GM23248 (cell line): Measurements from ENCODE around the gene GPT2. TPM values are rescaled to one million over a fixed set of nuclear protein-coding genes. Genes with fewer than 3 reads are reported as not detected.
"Not testable (repeated sequence)": the region's sequence is repeated elsewhere in the genome, so short reads cannot be mapped to it uniquely, and the experiment has no call there.

Experiments used
- DNase-seq: peaks from one replicate; pipeline ENCODE4 v3.0.0-alpha.2; 2015
- H2AFZ ChIP-seq: fragments of 200-600 bp; sonication (generic); 2 replicates; pipeline ENCODE4 v1.6.1; 2016; ENCODE audit warnings: antibody characterized with exemption
- H3F3A ChIP-seq: fragments of 200-600 bp; sonication (generic); 2 replicates; pipeline ENCODE4 v1.6.1; 2016; ENCODE audit warnings: mild to moderate bottlenecking, antibody characterized with exemption, mixed run types; ENCODE audit not compliant: insufficient read depth
- H3K27ac ChIP-seq: fragments of 200-600 bp; sonication (generic); 2 replicates; pipeline ENCODE4 v1.5.1; 2016; ENCODE audit warnings: mild to moderate bottlenecking
- H3K27me3 ChIP-seq: fragments of 200-600 bp; sonication (generic); replicated peaks from 2 replicates; pipeline ENCODE4 v1.6.1; 2016; ENCODE audit warnings: mild to moderate bottlenecking; ENCODE audit not compliant: insufficient read depth
- H3K36me3 ChIP-seq: fragments of 200-600 bp; sonication (generic); 2 replicates; pipeline ENCODE4 v1.6.1; 2016; ENCODE audit warnings: low read depth, mild to moderate bottlenecking
- H3K4me1 ChIP-seq: fragments of 200-600 bp; sonication (generic); 2 replicates; pipeline ENCODE4 v1.6.1; 2016; ENCODE audit warnings: mild to moderate bottlenecking; ENCODE audit not compliant: insufficient read depth
- H3K4me2 ChIP-seq: fragments of 200-600 bp; sonication (generic); one replicate; pipeline ENCODE4 v1.6.1; 2016; ENCODE audit warnings: mild to moderate bottlenecking; ENCODE audit not compliant: unreplicated experiment
- H3K4me3 ChIP-seq: fragments of 200-600 bp; sonication (generic); 2 replicates; pipeline ENCODE4 v1.5.1; 2016; ENCODE audit warnings: mild to moderate bottlenecking
- H3K79me2 ChIP-seq: fragments of 200-600 bp; sonication (generic); 2 replicates; pipeline ENCODE4 v1.6.1; 2016; ENCODE audit warnings: mild to moderate bottlenecking; ENCODE audit not compliant: insufficient read depth
- H3K9ac ChIP-seq: fragments of 200-600 bp; sonication (generic); 2 replicates; pipeline ENCODE4 v1.6.1; 2016; ENCODE audit warnings: mild to moderate bottlenecking
- H3K9me2 ChIP-seq: fragments of 200-600 bp; sonication (generic); 2 replicates; pipeline ENCODE4 v1.6.1; 2016; ENCODE audit warnings: mixed run types, mild to moderate bottlenecking, moderate library complexity; ENCODE audit not compliant: insufficient read depth
- H3K9me3 ChIP-seq: fragments of 200-600 bp; sonication (generic); one replicate; pipeline ENCODE4 v1.6.1; 2017; ENCODE audit warnings: low read depth
- H4K20me1 ChIP-seq: fragments of 200-600 bp; sonication (generic); 2 replicates; pipeline ENCODE4 v1.6.0; 2016; ENCODE audit not compliant: insufficient read depth
- EZH2 ChIP-seq: fragments of 200-600 bp; sonication (generic); IDR thresholded peaks from 2 replicates; pipeline ENCODE4 v1.6.1; 2018; ENCODE audit warnings: antibody characterized with exemption, mild to moderate bottlenecking; ENCODE audit not compliant: insufficient read depth, poor library complexity, severe bottlenecking
- EZH2phosphoT487 ChIP-seq: fragments of 200-600 bp; sonication (generic); IDR thresholded peaks from 2 replicates; pipeline ENCODE4 v1.6.1; 2018; ENCODE audit warnings: antibody characterized with exemption, moderate library complexity, mild to moderate bottlenecking, low read depth; ENCODE audit not compliant: insufficient read depth
- WGBS, 2 experiments: methylation state at CpG; one replicate each; pipeline ENCODE4 v1.1.6; 2015 to 2017; ENCODE audit warnings: low lambda C conversion rate in 2 of 2, low coverage in 1 of 2; ENCODE audit errors: missing lambda C conversion rate in 2 of 2; 5-methylcytosine and 5-hydroxymethylcytosine counted together
- in situ Hi-C: fragments of 300-500 bp; cut with MboI; formaldehyde crosslinking; loops from 2 replicates; pipeline ENCODE4 v1.15.0; 2020
- polyA plus RNA-seq: library from polyadenylated mRNA; unstranded; fragments of >200 nt; fragmentation: Nextera tagmentation; extraction: Ambion mirVana; gene quantifications from 2 replicates; pipeline ENCODE4 v1.2.1, GENCODE V29; 2016
- total RNA-seq: library from RNA; depleted of rRNA; stranded (reverse); fragments of >200 nt; shearing (Covaris generic); gene quantifications from 2 replicates; pipeline ENCODE4 v1.2.3, GENCODE V29; 2014

GPT2 gene
- total and polyA plus RNA-seq, 2 experiments from 2014 or later, result 26.9 to 33.7 TPM

DNA sequence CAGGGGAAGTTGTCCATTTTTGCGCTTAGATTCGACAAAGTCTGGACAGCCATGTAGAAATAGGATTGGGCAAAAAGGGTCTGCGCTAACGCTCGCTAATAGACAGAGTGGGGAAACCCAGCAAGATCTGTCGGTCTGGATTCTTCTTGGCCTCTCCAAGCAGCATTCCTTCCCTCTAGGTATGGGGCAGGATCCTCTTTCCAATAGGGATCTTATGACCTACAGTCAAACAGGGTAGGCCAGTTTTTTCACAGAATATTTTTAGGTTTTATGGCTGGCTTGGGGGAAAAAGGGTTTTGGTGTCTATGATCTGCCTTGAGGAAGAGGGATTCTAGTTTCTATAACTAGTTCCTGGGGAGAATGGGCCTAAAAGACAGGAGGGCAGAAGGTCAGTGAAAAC lies 26.0 kb upstream of the GPT2 start:
- H2AFZ ChIP-seq, result no peak overlapping the region
- H3K4me1 ChIP-seq, result peaks cover 16% of the 10 kb centered on the region
- WGBS, 2 experiments, result 81 to 84% methylated on average over 6 of the region's 6 CpGs
- peaks cover 19% of the 10 kb centered on the region for H3F3A ChIP-seq
- H3K27me3 ChIP-seq, result no peaks in the 10 kb centered on the region
- DNase-seq, result no peak
- no peak overlapping the region for H3K27ac ChIP-seq
- H3K4me3 ChIP-seq, result no peak overlapping the region
- H3K79me2 ChIP-seq, result no peaks in the 10 kb centered on the region
- H3K9ac ChIP-seq, result no peak overlapping the region
- TF ChIP-seq EZH2, result no peak
- TF ChIP-seq EZH2phosphoT487, result no peak
- H3K36me3 ChIP-seq, result no peaks in the 10 kb centered on the region
- H3K9me3 ChIP-seq, result no peaks in the 10 kb centered on the region
- in situ Hi-C loops, result no loop called here
- no peaks in the 10 kb centered on the region for H4K20me1 ChIP-seq
- no peak overlapping the region for H3K4me2 ChIP-seq
- H3K9me2 ChIP-seq, result no peaks in the 10 kb centered on the region

DNA sequence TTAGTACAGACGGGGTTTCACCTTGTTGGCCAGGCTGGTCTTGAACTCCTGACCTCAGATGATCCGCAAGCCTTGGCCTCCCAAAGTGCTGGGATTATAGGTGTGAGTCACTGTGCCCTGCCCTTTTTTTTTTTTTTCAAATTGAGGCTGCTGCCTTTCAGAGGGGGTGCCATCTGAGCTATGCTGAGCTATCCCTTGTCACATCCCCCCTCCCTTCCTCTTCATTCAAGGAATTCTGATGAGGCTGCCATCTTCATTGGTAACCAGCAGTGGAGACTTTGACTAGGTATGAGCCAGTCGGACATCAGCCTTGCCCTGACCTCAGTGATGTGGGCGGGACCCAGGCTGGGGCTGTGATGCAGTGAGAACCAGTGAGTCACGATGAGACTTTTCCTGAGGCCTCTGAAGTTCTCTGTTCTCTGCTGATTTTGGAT lies 24.4 kb upstream of the GPT2 start:
- no peaks in the 10 kb centered on the region for H3K9me2 ChIP-seq

DNA sequence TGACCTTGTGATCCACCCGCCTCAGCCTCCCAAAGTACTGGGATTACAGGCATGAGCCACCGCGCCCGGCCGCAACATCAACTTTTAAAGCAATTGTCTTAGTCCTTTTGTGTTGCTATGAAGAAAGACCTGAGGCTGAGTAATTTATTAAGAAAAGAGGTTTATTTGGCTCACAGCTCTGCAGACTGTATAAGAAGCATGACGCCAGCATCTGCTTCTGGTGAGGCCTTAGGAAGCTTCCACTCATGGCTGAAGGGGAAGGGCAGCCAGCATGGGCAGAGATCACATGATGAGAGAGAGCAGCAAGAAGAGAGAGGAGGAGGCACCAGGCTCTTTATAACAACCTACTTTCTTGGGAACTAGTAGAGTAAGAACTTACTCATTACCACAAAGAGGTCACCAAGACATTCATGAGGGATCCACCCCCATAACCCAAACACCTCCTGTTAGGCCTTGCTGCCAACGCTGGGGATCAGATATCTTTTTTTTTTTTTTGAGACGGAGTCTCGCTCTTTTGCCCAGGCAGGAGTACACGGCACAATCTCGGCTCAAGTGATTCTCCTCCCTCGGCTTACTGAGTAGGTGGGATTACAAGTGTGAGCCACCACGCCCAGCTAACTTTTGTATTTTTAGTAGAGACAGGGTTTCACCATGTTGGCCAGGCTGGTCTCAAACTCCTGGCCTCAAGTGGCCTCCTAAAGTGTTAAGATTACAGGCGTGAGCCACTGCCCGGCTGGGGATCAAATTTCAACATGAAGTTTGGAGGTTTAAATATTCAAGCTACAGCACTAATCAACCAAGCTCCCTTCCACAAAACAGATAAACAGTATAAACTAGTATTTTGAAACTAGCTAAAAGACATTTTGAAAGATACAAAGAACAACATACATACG lies 21.4 kb upstream of the GPT2 start:
- Histone ChIP-seq H3K9ac (no peak overlapping the region), H3K4me3 (no peak overlapping the region), H2AFZ (no peak overlapping the region), H3K4me2 (no peak overlapping the region), H3K9me2 (no peaks in the 10 kb centered on the region), H4K20me1 (no peaks in the 10 kb centered on the region), H3K36me3 (no peaks in the 10 kb centered on the region), H3K27ac (no peak overlapping the region), H3K4me1 (peaks cover 23% of the 10 kb centered on the region), H3K27me3 (no peaks in the 10 kb centered on the region), H3F3A (peaks cover 15% of the 10 kb centered on the region), H3K79me2 (no peaks in the 10 kb centered on the region), H3K9me3 (no peaks in the 10 kb centered on the region)
- WGBS, 2 experiments, result 89 to 90% methylated on average over 15 to 16 of the region's 16 CpGs
- peak; percentile 44 for DNase-seq
- TF ChIP-seq EZH2 (no peak), EZH2phosphoT487 (no peak)
- in situ Hi-C loops, result no loop called here

More for the DNA sequence above, 24.4 kb upstream of the GPT2 start:
- peak overlapping the region; percentile 52 for H2AFZ ChIP-seq
- H3K27ac ChIP-seq, result peak overlapping the region; percentile 71
- H3K4me3 ChIP-seq, result no peak overlapping the region
- H3K9ac ChIP-seq, result no peak overlapping the region
- no peaks in the 10 kb centered on the region for H3K79me2 ChIP-seq
- WGBS, 2 experiments, result 27 to 28% methylated on average over 5 of the region's 5 CpGs
- H3K4me2 ChIP-seq, result no peak overlapping the region
- no peaks in the 10 kb centered on the region for H3K27me3 ChIP-seq
- H3F3A ChIP-seq, result peaks cover 19% of the 10 kb centered on the region
- H4K20me1 ChIP-seq, result no peaks in the 10 kb centered on the region
- H3K36me3 ChIP-seq, result no peaks in the 10 kb centered on the region
- no peaks in the 10 kb centered on the region for H3K9me3 ChIP-seq
- in situ Hi-C loops, result no loop called here
- DNase-seq, result peak; percentile 97
- H3K4me1 ChIP-seq, result peaks cover 23% of the 10 kb centered on the region
- no peak for TF ChIP-seq EZH2phosphoT487
- no peak for TF ChIP-seq EZH2

DNA sequence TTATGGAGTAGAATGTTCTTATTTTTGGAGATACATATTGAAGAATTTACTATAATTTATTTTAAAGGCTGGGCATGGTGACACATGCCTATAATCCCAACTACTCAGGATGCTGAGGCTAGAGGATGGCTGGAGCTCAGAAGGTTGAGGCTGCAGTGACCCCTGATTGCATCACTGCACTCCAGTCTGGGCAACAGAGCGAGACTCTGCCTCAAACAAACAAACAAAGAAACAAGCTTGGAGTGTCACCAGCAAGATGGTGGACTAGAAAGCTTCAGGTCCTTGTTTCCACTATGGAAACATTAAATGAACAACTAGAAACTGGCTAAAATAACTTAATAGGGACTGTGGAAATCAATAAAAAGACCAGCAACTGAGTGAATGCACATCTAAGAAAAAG lies 17.9 kb upstream of the GPT2 start:
- Histone ChIP-seq H3K4me2 (no peak overlapping the region), H3K4me3 (no peak overlapping the region), H3F3A (no peaks in the 10 kb centered on the region; the same call in 1 of the 2 replicates), H3K9me3 (no peaks in the 10 kb centered on the region), H3K79me2 (no peaks in the 10 kb centered on the region), H3K9ac (no peak overlapping the region), H3K36me3 (no peaks in the 10 kb centered on the region), H3K4me1 (peaks cover 10% of the 10 kb centered on the region), H3K9me2 (no peaks in the 10 kb centered on the region), H4K20me1 (no peaks in the 10 kb centered on the region), H3K27me3 (no peaks in the 10 kb centered on the region), H3K27ac (no peak overlapping the region), H2AFZ (no peak overlapping the region)
- TF ChIP-seq EZH2 (no peak), EZH2phosphoT487 (no peak)
- in situ Hi-C loops, result no loop called here
- 65 to 81% methylated on average over 1 of the region's 1 CpG for WGBS, 2 experiments
- DNase-seq, result no peak

DNA sequence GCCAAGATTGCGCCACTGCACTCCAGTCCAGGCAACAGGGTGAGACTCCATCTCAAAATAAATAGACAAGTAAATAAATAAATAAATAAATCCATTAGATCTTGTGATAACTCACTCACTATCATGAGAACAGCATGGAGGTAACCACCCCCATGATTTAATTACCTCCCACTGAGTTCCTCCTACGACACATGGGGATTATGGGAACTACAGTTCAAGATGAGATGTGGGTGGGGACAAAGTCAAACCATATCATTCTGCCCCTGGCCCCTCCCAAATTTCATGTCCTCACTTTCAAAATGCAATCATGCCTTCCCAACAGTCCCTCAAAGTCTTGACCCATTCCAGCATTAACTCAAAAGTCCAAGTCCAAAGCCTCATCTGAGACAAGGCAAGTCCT lies 16.7 kb upstream of the GPT2 start:
- H3K4me3 ChIP-seq, H3K27me3 ChIP-seq, H3F3A ChIP-seq, H3K4me2 ChIP-seq, H2AFZ ChIP-seq, H3K4me1 ChIP-seq, H3K27ac ChIP-seq, H3K9me3 ChIP-seq, H4K20me1 ChIP-seq, in situ Hi-C loops, H3K79me2 ChIP-seq, H3K9ac ChIP-seq, H3K36me3 ChIP-seq, H3K9me2 ChIP-seq, DNase-seq: not testable (repeated sequence)
- 80 to 82% methylated on average over 2 of the region's 2 CpGs for WGBS, 2 experiments

DNA sequence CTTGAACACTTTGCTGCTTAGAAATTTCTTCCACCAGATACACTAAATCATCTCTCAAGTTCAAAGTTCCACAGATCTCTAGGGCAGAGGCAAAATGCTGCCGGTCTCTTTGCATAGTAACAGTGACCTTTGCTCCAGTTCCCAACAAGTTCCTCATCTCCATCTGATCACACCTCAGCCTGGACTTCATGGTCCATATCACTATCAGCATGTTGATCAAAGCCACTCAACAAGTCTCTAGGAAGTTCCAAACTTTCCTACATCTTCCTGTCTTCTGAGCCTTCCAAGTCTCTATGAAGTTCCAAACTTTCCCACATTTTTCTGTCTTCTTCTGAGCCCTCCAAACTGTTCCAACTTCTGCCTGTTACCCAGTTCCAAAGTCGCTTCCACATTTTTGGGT lies 15.3 kb upstream of the GPT2 start:
- H4K20me1 ChIP-seq, H3K9me3 ChIP-seq, H3K9ac ChIP-seq, H3K27ac ChIP-seq, H3K36me3 ChIP-seq, H3K79me2 ChIP-seq, H3K27me3 ChIP-seq, H3F3A ChIP-seq, H3K4me2 ChIP-seq, in situ Hi-C loops, H3K9me2 ChIP-seq, H3K4me3 ChIP-seq, DNase-seq, H2AFZ ChIP-seq, H3K4me1 ChIP-seq: not testable (repeated sequence)
- WGBS, 2 experiments, result 15 to 16% methylated on average over 2 of the region's 2 CpGs
